Smooth muscle cell (in vitro differentiated cells): Measurements from ENCODE around the gene KIAA1671. TPM values are rescaled to one million over a fixed set of nuclear protein-coding genes. Genes with fewer than 3 reads are reported as not detected.

Source experiments
- DNase-seq: peaks from one replicate; lab custom pipeline; 2025; ENCODE audit not compliant: unreplicated experiment; lab: John Stamatoyannopoulos, UW
- H2AFZ ChIP-seq: fragments of 200-600 bp; sonication (generic); 2 replicates; pipeline ENCODE4 v1.6.0; 2016; ENCODE audit warnings: antibody characterized with exemption, low read depth, mild to moderate bottlenecking
- H3F3A ChIP-seq: fragments of 200-600 bp; sonication (generic); 2 replicates; pipeline ENCODE4 v1.6.0; 2017; ENCODE audit warnings: antibody characterized with exemption, low read depth
- H3K27ac ChIP-seq: fragments of 200-600 bp; sonication (generic); 2 replicates; pipeline ENCODE4 v1.5.1; 2016; ENCODE audit warnings: low read depth, mild to moderate bottlenecking
- H3K27me3 ChIP-seq: fragments of 200-600 bp; sonication (generic); 2 replicates; pipeline ENCODE4 v1.6.1; 2016; ENCODE audit warnings: low read depth, mild to moderate bottlenecking
- H3K36me3 ChIP-seq: fragments of 200-600 bp; sonication (generic); 2 replicates; pipeline ENCODE4 v1.5.1; 2016; ENCODE audit warnings: low read depth
- H3K4me1 ChIP-seq: fragments of 200-600 bp; sonication (generic); 2 replicates; pipeline ENCODE4 v1.5.1; 2016; ENCODE audit warnings: low read depth
- H3K4me2 ChIP-seq: fragments of 200-600 bp; sonication (generic); 2 replicates; pipeline ENCODE4 v1.6.0; 2016; ENCODE audit warnings: mild to moderate bottlenecking
- H3K4me3 ChIP-seq: fragments of 200-600 bp; sonication (generic); 2 replicates; pipeline ENCODE4 v1.5.1; 2016; ENCODE audit warnings: mild to moderate bottlenecking
- H3K79me2 ChIP-seq: fragments of 200-600 bp; sonication (generic); 2 replicates; pipeline ENCODE4 v1.6.0; 2016; ENCODE audit warnings: low read depth, mild to moderate bottlenecking
- H3K9ac ChIP-seq: fragments of 200-600 bp; sonication (generic); 2 replicates; pipeline ENCODE4 v1.6.0; 2016; ENCODE audit warnings: low read depth
- H3K9me3 ChIP-seq: fragments of 200-600 bp; sonication (generic); replicated peaks from 2 replicates; pipeline ENCODE4 v1.5.1; 2016; ENCODE audit warnings: low read depth
- H4K20me1 ChIP-seq: fragments of 200-600 bp; sonication (generic); 2 replicates; pipeline ENCODE4 v1.6.0; 2016; ENCODE audit warnings: low read depth
- CTCF ChIP-seq: fragments of 200-600 bp; sonication (generic); IDR thresholded peaks from 2 replicates; pipeline ENCODE4 v1.5.1; 2017; ENCODE audit warnings: borderline replicate concordance, mild to moderate bottlenecking, antibody characterized with exemption; ENCODE audit not compliant: insufficient read depth, poor library complexity, severe bottlenecking
- WGBS: methylation state at CpG from one replicate; pipeline ENCODE4 v1.1.7; 2016; ENCODE audit warnings: low lambda C conversion rate; 5-methylcytosine and 5-hydroxymethylcytosine counted together
- polyA plus RNA-seq: library from polyadenylated mRNA; unstranded; fragments of >200 nt; fragmentation: Nextera tagmentation; extraction: Ambion mirVana; gene quantifications from 2 replicates; pipeline ENCODE4 v1.2.1, GENCODE V29; 2016
- total RNA-seq: library from RNA; depleted of rRNA; stranded (reverse); fragments of >200 nt; gene quantifications from 2 replicates; pipeline ENCODE4 v1.2.3, GENCODE V29; 2014

KIAA1671 gene
- total and polyA plus RNA-seq, 2 experiments from 2014 or later, result 1.7 to 7.6 TPM

GRCh38 chr22:24990344-24990905 is 37.9 kb downstream of the KIAA1671 start:
- peaks cover 18% of the 10 kb centered on the region for H3F3A ChIP-seq
- H3K36me3 ChIP-seq, result no peaks in the 10 kb centered on the region
- H3K27ac ChIP-seq, result peak overlapping the region; percentile 58
- no peaks in the 10 kb centered on the region for H3K79me2 ChIP-seq
- no peaks in the 10 kb centered on the region for H4K20me1 ChIP-seq
- H3K9me3 ChIP-seq, result no peaks in the 10 kb centered on the region
- peak overlapping the region; percentile 57 for H3K4me2 ChIP-seq
- peaks cover 11% of the 10 kb centered on the region for H3K4me1 ChIP-seq
- WGBS, result 96% methylated on average over 10 of the region's 10 CpGs
- no peaks in the 10 kb centered on the region for H3K27me3 ChIP-seq
- H3K9ac ChIP-seq, result no peak overlapping the region
- TF ChIP-seq CTCF, result no peak
- no peak overlapping the region for H3K4me3 ChIP-seq
- no peak for DNase-seq
- no peak overlapping the region for H2AFZ ChIP-seq

GRCh38 chr22:24992946-24993345 is 40.4 kb downstream of the KIAA1671 start:
- H3K4me1 ChIP-seq, result peaks cover 24% of the 10 kb centered on the region
- no peak overlapping the region for H3K9ac ChIP-seq
- TF ChIP-seq CTCF, result no peak
- no peak overlapping the region for H2AFZ ChIP-seq
- no peaks in the 10 kb centered on the region for H3K36me3 ChIP-seq
- H4K20me1 ChIP-seq, result peaks cover 4% of the 10 kb centered on the region
- no peak for DNase-seq
- no peak overlapping the region for H3K27ac ChIP-seq
- H3F3A ChIP-seq, result peaks cover 24% of the 10 kb centered on the region
- no peaks in the 10 kb centered on the region for H3K27me3 ChIP-seq
- no peak overlapping the region for H3K4me3 ChIP-seq
- no peaks in the 10 kb centered on the region for H3K79me2 ChIP-seq
- H3K4me2 ChIP-seq, result no peak overlapping the region
- H3K9me3 ChIP-seq, result no peaks in the 10 kb centered on the region
- 96% methylated on average over 7 of the region's 7 CpGs for WGBS

- H3K27me3 ChIP-seq, result no peaks in the 10 kb centered on the region
- H3K4me2 ChIP-seq, result no peak overlapping the region
- no peaks in the 10 kb centered on the region for H3K9me3 ChIP-seq
- no peaks in the 10 kb centered on the region for H3K79me2 ChIP-seq
- 76% methylated on average over 7 of the region's 7 CpGs for WGBS
- peaks cover 24% of the 10 kb centered on the region for H3F3A ChIP-seq
- no peaks in the 10 kb centered on the region for H3K36me3 ChIP-seq
- DNase-seq, result no peak
- no peak overlapping the region for H3K4me3 ChIP-seq
- peaks cover 4% of the 10 kb centered on the region for H4K20me1 ChIP-seq
- H3K9ac ChIP-seq, result no peak overlapping the region
- no peak overlapping the region for H2AFZ ChIP-seq
- peak overlapping the region; percentile 62 for H3K27ac ChIP-seq
- H3K4me1 ChIP-seq, result peaks cover 24% of the 10 kb centered on the region
- TF ChIP-seq CTCF, result no peak
These were observed 41.7 kb downstream of the KIAA1671 start for GRCh38 chr22:24994070-24994763.
